ENCODE results near the gene TMC8. TPM values are rescaled to one million over a fixed set of nuclear protein-coding genes. Genes with fewer than 3 reads are reported as not detected.

TMC8 gene
- total and polyA plus RNA-seq, 11 donors, result 0.81 to 21.6 (median 1.2) TPM

DNA sequence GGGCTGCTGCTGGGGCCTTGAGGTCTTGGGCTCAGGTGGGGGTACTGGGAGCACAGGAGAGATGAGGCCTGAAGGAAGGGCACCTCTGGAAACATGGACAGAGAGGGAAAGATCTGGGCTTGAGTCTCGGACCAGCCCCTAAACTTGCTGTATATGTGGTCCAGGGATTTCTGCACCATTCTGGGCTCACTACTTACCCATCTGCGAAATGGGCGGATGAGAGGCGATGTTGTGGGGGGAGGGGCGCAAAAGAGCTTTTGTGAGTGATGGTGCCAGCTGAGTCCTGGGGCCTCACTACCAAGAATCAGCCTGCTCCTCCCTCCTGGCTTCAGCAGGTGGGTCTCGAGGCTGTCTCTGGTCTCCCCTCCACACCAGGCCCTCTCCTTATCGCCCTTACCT, 15.9 kb downstream of the TMC8 start:
- 95 to 98% (median 97%) methylated on average over 7 of the region's 7 CpGs for WGBS, 4 donors
- Histone ChIP-seq H3K27ac (no peak overlapping the region), H3K9me3 (no peaks in the 10 kb centered on the region), H3K36me3 (peaks cover 0 to 10% (median 0%) of the 10 kb centered on the region in 9 donors), H3K4me3 (no peak overlapping the region), H3K27me3 (no peaks in the 10 kb centered on the region), H3K4me1 (peaks cover 11 to 41% (median 30%) of the 10 kb centered on the region in 12 donors)
- intact Hi-C loops (cut with DNase I), result no loop called here
- DNase-seq (no peak), ATAC-seq (no peak)
- TF ChIP-seq POLR2A (IDR thresholded peaks at IDR 0.05), result no peak
- no peak for TF ChIP-seq CTCF (IDR thresholded peaks at IDR 0.05)

GRCh38 chr17:78146881-78147280, 16.3 kb downstream of the TMC8 start:
- TF ChIP-seq CTCF (IDR thresholded peaks at IDR 0.05) (no peak), POLR2A (IDR thresholded peaks at IDR 0.05) (no peak)
- no peak for DNase-seq

DNA sequence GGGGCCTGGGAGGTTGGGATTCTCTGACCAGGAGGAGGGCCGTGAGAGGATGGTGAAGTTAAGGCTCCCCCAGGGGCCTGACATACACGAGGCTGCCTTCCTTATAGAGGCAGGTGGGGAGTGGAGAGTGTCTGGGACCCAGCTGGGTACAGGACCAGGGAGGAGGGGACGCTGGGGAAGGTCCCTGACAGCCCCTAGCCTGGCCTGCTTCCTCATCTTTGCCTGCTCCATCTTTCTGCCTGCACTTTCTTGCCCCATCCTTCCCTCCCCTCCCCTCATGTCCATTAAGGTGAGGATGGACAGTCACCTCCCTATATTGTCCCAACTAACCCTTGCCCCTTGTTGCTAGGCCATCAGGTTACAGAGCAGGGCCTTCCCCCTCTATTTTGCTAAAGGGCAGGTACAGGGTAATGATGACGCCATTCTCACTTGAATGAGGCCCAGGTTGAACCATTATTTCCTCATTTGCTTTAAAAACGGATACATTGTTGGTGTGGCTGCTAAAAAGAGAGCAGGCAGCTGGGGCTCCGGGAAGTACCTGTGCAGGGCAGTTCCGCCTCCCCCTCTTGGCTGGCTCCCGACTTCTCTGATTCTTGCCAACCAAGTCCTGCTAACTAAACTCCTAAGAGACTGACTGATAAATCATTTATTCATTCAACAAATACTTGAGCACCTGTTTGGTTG, 16.9 kb downstream of the TMC8 start:
- intact Hi-C loops (cut with DNase I), result no loop called here
- Histone ChIP-seq H3K27me3 (no peaks in the 10 kb centered on the region), H3K36me3 (peaks cover 0 to 2% (median 0%) of the 10 kb centered on the region in 9 donors), H3K4me1 (peaks cover 11 to 46% (median 29%) of the 10 kb centered on the region in 12 donors), H3K9me3 (no peaks in the 10 kb centered on the region), H3K4me3 (no peak overlapping the region), H3K27ac (no peak overlapping the region)
- WGBS, 4 donors, result 75 to 85% (median 77%) methylated on average over 8 of the region's 8 CpGs
- DNase-seq, result no peak
- TF ChIP-seq POLR2A (IDR thresholded peaks at IDR 0.05) (no peak), CTCF (IDR thresholded peaks at IDR 0.05) (no peak)
- no peak for ATAC-seq

More at GRCh38 chr17:78146881-78147280, 16.3 kb downstream of the TMC8 start:
- no peak overlapping the region for H3K27ac ChIP-seq
- peaks cover 11 to 45% (median 29%) of the 10 kb centered on the region in 12 donors for H3K4me1 ChIP-seq
- WGBS, 4 donors, result 89 to 97% (median 93%) methylated on average over 6 of the region's 6 CpGs
- no peaks in the 10 kb centered on the region for H3K9me3 ChIP-seq
- intact Hi-C loops (cut with DNase I), result no loop called here
- no peaks in the 10 kb centered on the region for H3K27me3 ChIP-seq
- H3K36me3 ChIP-seq, result peaks cover 0 to 6% (median 0%) of the 10 kb centered on the region in 9 donors
- H3K4me3 ChIP-seq, result no peak overlapping the region
- ATAC-seq, result no peak

DNA sequence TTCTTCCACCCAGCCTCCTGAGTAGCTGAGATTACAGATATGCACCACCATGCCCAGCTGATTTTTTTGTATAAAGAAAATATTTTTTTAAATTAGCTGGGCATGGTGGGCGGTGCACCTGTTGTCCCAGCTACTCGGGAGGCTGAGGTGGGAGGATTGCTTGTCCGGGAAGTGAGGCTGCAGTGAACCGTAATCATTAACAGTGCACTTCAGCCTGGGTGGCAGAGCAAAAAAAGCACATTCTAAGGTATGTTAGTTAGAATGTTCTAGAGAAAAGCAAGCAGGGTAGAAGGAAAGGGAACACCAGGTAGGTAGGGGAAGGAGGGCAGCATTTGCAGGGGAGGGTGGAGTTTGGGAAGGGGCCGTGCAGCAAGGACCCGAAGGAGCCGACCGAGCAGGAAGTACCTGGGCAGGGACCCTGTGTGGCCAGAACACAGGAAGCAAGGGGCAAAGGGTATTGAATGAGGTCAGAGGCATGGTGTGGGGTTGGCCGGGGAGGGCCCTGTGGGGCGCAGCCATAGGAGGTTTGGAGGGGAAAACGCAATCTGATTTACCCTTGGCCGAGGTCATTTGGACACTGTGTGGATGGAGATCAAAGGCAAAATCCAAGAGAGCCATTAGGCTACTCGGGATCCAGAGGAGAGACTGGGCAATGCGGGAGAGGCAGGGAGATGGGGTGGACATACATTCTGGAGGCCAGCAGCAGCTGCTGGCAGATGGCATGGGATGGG, 17.9 kb downstream of the TMC8 start:
- no peak overlapping the region for H3K4me3 ChIP-seq
- no peaks in the 10 kb centered on the region for H3K36me3 ChIP-seq
- DNase-seq (no peak), ATAC-seq (no peak)
- no peaks in the 10 kb centered on the region for H3K27me3 ChIP-seq
- H3K9me3 ChIP-seq, result no peaks in the 10 kb centered on the region
- WGBS, 4 donors, result 83 to 87% (median 85%) methylated on average over 14 of the region's 14 CpGs
- TF ChIP-seq POLR2A (IDR thresholded peaks at IDR 0.05) (no peak), CTCF (IDR thresholded peaks at IDR 0.05) (no peak)
- peaks cover 11 to 42% (median 28%) of the 10 kb centered on the region in 12 donors for H3K4me1 ChIP-seq
- intact Hi-C loops (cut with DNase I), result no loop called here
- H3K27ac ChIP-seq, result no peak overlapping the region
